Measurements from ENCODE around the gene PSENEN. TPM values are rescaled to one million over a fixed set of nuclear protein-coding genes. Genes with fewer than 3 reads are reported as not detected.

Gene PSENEN
- total and polyA plus RNA-seq, 9 of the 15 experiments (the other 6 are each of a cell fraction or from before 2014, with no cell fraction given), result 34.5 to 299 (median 61.1) TPM

DNA sequence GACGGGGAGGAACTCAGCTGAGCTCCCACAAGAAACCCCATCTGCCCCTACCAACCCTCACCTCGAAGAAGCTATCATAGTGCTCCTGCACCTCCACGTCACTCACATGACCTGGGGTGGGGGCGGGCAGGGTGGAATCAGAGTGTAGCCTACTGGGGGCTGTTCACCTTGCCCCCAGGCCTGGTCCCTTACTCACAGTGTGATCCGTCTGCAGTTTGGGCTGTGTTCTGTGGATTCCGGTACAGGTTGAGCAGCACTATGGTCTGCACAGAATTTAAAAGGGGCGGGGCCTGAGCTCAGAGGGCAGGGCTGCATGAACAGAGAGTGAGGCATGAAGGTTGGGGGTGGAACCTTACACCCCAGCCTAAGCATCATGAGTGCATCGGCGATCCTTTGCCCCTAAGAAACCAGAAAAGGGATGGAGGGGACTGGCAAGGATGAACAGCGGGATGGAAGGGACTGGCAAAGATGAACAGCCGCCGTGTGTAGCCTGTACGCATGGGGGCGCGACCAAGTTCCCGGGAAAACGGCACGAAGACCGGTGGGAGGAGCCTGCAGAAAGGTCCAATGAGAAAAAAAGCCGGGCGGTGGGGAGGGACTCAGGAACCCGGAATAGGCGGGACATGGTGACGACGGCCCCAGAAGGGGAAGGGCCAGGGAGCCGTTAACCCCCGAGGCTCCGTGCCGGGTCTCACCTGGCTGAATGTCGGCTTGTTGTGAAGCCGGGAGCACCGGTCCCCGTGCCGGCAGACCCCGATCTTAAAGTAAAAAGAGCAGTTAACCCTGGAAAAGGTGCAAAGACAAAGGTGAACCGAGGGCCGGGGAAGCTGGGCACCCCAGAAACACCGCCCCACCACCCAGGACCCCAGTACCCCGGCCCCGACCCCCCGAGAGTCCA, 772 bp upstream of the PSENEN start (continued):
- no peak for TF ChIP-seq NCOA2 (IDR thresholded peaks at IDR 0.05; ENCODE audit: partially characterized antibody in 2 of 2)
- TF ChIP-seq FOXM1 (IDR thresholded peaks at IDR 0.05; ENCODE audit: low read depth), result peak; percentile 53; the same call in 1 of the 2 replicates
- no peak for TF ChIP-seq FOXM1 (CRISPR knock-in tag; IDR thresholded peaks at IDR 0.05; ENCODE audit: low read depth)
- peak; percentile 76; the same call in 1 of the 2 replicates for TF ChIP-seq TOE1 (IDR thresholded peaks at IDR 0.05; ENCODE audit: borderline replicate concordance)
- TF ChIP-seq TOE1 (CRISPR knock-in tag; IDR thresholded peaks at IDR 0.05; ENCODE audit: borderline replicate concordance, low read depth), result no peak
- TF ChIP-seq NFXL1 (CRISPR knock-in tag; IDR thresholded peaks at IDR 0.05), result no peak
- peak; percentile 54 for TF ChIP-seq CREM (IDR thresholded peaks at IDR 0.05; ENCODE audit: low read depth)
- no peak for TF ChIP-seq NR2C2 (CRISPR knock-in tag; IDR thresholded peaks at IDR 0.05)
- TF ChIP-seq NR2C2 (tag; IDR thresholded peaks at IDR 0.05), result no peak
- peak; percentile 75; the same call in 1 of the 2 replicates for TF ChIP-seq SPI1 (IDR thresholded peaks at IDR 0.05; ENCODE audit: borderline replicate concordance, low read depth, low read length)
- no peak for TF ChIP-seq MEF2A (IDR thresholded peaks at IDR 0.05; ENCODE audit: control insufficient read depth, low read depth, low read length)
- TF ChIP-seq ELF1 (tag; IDR thresholded peaks at IDR 0.05), result peak; percentile 81
- TF ChIP-seq POLR3G (IDR thresholded peaks at IDR 0.05; ENCODE audit: extremely low read depth, insufficient read length, insufficient replicate concordance), result no peak
- TF ChIP-seq, protein P1, sequence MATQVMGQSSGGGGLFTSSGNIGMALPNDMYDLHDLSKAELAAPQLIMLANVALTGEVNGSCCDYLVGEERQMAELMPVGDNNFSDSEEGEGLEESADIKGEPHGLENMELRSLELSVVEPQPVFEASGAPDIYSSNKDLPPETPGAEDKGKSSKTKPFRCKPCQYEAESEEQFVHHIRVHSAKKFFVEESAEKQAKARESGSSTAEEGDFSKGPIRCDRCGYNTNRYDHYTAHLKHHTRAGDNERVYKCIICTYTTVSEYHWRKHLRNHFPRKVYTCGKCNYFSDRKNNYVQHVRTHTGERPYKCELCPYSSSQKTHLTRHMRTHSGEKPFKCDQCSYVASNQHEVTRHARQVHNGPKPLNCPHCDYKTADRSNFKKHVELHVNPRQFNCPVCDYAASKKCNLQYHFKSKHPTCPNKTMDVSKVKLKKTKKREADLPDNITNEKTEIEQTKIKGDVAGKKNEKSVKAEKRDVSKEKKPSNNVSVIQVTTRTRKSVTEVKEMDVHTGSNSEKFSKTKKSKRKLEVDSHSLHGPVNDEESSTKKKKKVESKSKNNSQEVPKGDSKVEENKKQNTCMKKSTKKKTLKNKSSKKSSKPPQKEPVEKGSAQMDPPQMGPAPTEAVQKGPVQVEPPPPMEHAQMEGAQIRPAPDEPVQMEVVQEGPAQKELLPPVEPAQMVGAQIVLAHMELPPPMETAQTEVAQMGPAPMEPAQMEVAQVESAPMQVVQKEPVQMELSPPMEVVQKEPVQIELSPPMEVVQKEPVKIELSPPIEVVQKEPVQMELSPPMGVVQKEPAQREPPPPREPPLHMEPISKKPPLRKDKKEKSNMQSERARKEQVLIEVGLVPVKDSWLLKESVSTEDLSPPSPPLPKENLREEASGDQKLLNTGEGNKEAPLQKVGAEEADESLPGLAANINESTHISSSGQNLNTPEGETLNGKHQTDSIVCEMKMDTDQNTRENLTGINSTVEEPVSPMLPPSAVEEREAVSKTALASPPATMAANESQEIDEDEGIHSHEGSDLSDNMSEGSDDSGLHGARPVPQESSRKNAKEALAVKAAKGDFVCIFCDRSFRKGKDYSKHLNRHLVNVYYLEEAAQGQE (IDR thresholded peaks at IDR 0.05; ENCODE audit: borderline replicate concordance), result peak; percentile 31; the same call in 1 of the 2 replicates
- TF ChIP-seq, protein P1 (CRISPR knock-in tag; IDR thresholded peaks at IDR 0.05; ENCODE audit: low read depth), result no peak
- TF ChIP-seq ZNF695 (CRISPR knock-in tag; IDR thresholded peaks at IDR 0.05), result no peak
- no peak for TF ChIP-seq MTF1 (CRISPR knock-in tag; IDR thresholded peaks at IDR 0.05; ENCODE audit: borderline replicate concordance)
- TF ChIP-seq PREB (CRISPR knock-in tag; IDR thresholded peaks at IDR 0.05), result no peak
- peak; percentile 45 for TF ChIP-seq CXXC5 (CRISPR knock-in tag; IDR thresholded peaks at IDR 0.05)
